Measurements from ENCODE around the gene HDAC8.
"Not testable (repeated sequence)": the region's sequence is repeated elsewhere in the genome, so short reads cannot be mapped to it uniquely, and the experiment has no call there.

DNA sequence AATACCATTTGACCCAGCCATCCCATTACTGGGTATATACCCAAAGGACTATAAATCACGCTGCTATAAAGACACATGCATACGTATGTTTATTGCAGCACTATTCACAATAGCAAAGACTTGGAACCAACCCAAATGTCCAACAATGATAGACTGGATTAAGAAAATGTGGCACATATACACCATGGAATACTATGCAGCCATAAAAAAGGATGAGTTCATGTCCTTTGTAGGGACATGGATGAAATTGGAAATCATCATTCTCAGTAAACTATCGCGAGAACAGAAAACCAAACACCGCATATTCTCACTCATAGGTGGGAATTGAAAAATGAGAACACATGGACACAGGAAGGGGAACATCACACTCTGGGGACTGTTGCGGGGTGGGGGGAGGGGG lies 82.4 kb downstream of the HDAC8 start:
- TF ChIP-seq, protein P1, sequence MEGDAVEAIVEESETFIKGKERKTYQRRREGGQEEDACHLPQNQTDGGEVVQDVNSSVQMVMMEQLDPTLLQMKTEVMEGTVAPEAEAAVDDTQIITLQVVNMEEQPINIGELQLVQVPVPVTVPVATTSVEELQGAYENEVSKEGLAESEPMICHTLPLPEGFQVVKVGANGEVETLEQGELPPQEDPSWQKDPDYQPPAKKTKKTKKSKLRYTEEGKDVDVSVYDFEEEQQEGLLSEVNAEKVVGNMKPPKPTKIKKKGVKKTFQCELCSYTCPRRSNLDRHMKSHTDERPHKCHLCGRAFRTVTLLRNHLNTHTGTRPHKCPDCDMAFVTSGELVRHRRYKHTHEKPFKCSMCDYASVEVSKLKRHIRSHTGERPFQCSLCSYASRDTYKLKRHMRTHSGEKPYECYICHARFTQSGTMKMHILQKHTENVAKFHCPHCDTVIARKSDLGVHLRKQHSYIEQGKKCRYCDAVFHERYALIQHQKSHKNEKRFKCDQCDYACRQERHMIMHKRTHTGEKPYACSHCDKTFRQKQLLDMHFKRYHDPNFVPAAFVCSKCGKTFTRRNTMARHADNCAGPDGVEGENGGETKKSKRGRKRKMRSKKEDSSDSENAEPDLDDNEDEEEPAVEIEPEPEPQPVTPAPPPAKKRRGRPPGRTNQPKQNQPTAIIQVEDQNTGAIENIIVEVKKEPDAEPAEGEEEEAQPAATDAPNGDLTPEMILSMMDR (IDR thresholded peaks at IDR 0.05) = not testable (repeated sequence)
- TF ChIP-seq POLR2A (IDR thresholded peaks at IDR 0.05) = not testable (repeated sequence)

All from lower leg skin (tissue), 3 donors.